ENCODE results near the gene TIMM29.

DNA sequence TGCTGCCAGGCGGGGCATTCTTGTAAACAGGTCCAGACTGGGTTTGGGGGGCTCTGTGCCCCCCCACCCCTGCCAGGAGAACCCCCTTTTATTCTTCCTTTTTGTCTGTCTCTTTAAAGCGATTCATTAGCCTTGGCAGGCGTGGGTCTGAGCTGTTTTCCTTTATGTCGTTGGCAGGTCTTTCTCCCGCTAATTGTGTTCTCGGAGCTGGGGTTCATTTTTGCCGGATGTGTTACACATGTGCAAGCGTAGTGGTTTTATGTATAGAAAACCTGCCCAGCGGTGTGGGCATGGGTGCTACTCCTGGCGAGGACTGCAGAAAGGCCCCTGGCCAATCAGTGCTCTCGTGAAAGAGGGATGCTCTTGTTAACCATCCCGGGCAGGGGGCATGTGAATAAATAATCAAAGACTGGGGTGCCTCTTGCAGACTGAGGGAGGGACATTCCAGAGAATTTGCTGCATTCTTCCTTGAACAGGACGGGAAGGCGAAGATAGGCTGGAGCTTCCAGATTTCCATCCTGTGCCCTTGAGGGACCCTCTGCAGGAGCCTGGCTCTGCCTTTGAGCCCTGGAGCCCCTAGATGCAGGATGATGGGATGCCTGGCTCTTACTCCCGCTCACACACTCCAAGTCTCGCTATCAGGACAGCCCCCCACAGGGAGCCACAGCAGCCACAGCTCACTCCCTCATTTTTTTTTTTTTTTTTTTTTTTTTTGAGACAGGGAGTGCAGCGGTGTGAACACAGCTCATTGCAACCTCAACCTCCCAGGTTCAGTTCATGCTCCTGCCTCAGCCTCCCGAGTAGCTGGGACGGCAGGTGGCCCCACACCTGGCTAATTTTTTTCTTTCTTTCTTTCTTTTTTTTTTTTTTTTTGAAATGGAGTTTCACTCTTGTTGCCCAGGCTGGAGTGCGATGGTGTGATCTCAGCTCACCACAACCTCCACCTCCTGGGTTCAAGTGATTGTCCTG lies 43.1 kb upstream of the TIMM29 start:
- TF ChIP-seq PPARA (CRISPR knock-in tag; IDR thresholded peaks at IDR 0.05; ENCODE audit: borderline replicate concordance) = no peak
- TF ChIP-seq, protein P1, sequence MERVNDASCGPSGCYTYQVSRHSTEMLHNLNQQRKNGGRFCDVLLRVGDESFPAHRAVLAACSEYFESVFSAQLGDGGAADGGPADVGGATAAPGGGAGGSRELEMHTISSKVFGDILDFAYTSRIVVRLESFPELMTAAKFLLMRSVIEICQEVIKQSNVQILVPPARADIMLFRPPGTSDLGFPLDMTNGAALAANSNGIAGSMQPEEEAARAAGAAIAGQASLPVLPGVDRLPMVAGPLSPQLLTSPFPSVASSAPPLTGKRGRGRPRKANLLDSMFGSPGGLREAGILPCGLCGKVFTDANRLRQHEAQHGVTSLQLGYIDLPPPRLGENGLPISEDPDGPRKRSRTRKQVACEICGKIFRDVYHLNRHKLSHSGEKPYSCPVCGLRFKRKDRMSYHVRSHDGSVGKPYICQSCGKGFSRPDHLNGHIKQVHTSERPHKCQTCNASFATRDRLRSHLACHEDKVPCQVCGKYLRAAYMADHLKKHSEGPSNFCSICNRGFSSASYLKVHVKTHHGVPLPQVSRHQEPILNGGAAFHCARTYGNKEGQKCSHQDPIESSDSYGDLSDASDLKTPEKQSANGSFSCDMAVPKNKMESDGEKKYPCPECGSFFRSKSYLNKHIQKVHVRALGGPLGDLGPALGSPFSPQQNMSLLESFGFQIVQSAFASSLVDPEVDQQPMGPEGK (CRISPR knock-in tag; IDR thresholded peaks at IDR 0.05; ENCODE audit: borderline replicate concordance) = no peak
- no peak for TF ChIP-seq TOX (CRISPR knock-in tag; IDR thresholded peaks at IDR 0.05; ENCODE audit: borderline replicate concordance)
- no peak for TF ChIP-seq ARNTL (CRISPR knock-in tag; IDR thresholded peaks at IDR 0.05; ENCODE audit: borderline replicate concordance, low read depth)
- TF ChIP-seq RARB (CRISPR knock-in tag; IDR thresholded peaks at IDR 0.05) = no peak
- TF ChIP-seq, protein P2, sequence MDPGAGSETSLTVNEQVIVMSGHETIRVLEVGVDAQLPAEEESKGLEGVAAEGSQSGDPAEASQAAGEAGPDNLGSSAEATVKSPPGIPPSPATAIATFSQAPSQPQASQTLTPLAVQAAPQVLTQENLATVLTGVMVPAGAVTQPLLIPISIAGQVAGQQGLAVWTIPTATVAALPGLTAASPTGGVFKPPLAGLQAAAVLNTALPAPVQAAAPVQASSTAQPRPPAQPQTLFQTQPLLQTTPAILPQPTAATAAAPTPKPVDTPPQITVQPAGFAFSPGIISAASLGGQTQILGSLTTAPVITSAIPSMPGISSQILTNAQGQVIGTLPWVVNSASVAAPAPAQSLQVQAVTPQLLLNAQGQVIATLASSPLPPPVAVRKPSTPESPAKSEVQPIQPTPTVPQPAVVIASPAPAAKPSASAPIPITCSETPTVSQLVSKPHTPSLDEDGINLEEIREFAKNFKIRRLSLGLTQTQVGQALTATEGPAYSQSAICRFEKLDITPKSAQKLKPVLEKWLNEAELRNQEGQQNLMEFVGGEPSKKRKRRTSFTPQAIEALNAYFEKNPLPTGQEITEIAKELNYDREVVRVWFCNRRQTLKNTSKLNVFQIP (CRISPR knock-in tag; IDR thresholded peaks at IDR 0.05; ENCODE audit: borderline replicate concordance, low read depth) = no peak
- TF ChIP-seq, protein P3, sequence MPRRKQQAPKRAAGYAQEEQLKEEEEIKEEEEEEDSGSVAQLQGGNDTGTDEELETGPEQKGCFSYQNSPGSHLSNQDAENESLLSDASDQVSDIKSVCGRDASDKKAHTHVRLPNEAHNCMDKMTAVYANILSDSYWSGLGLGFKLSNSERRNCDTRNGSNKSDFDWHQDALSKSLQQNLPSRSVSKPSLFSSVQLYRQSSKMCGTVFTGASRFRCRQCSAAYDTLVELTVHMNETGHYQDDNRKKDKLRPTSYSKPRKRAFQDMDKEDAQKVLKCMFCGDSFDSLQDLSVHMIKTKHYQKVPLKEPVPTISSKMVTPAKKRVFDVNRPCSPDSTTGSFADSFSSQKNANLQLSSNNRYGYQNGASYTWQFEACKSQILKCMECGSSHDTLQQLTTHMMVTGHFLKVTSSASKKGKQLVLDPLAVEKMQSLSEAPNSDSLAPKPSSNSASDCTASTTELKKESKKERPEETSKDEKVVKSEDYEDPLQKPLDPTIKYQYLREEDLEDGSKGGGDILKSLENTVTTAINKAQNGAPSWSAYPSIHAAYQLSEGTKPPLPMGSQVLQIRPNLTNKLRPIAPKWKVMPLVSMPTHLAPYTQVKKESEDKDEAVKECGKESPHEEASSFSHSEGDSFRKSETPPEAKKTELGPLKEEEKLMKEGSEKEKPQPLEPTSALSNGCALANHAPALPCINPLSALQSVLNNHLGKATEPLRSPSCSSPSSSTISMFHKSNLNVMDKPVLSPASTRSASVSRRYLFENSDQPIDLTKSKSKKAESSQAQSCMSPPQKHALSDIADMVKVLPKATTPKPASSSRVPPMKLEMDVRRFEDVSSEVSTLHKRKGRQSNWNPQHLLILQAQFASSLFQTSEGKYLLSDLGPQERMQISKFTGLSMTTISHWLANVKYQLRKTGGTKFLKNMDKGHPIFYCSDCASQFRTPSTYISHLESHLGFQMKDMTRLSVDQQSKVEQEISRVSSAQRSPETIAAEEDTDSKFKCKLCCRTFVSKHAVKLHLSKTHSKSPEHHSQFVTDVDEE (CRISPR knock-in tag; IDR thresholded peaks at IDR 0.05) = no peak
